CD14-positive monocyte (primary cell): ENCODE data around the gene NUDT1. TPM values are rescaled to one million over a fixed set of nuclear protein-coding genes. Genes with fewer than 3 reads are reported as not detected.

Experiments used
- DNase-seq, 3 donors: peaks; one replicate each; pipeline ENCODE4 v3.0.0-alpha.2; 2011 to 2022
- H2AFZ ChIP-seq: 2 replicates; pipeline ENCODE4 v1.6.0; 2012; ENCODE audit warnings: mild to moderate bottlenecking, low read depth, low read length, inconsistent platforms; ENCODE audit not compliant: insufficient read depth, poor library complexity, severe bottlenecking
- H3K27ac ChIP-seq, 2 donors: 1 replicate in 1 of 2; 2 replicates in 1 of 2; pipeline ENCODE4 v1.5.1; 2012 to 2013; ENCODE audit warnings: low read length in 2 of 2, control low read depth in 1 of 2, inconsistent platforms in 1 of 2, low read depth in 1 of 2, mild to moderate bottlenecking in 1 of 2
- H3K27me3 ChIP-seq, 2 donors: one replicate each; pipeline versions ENCODE4 v1.6.0 to v1.6.1; 2011 to 2013; ENCODE audit warnings: low read length in 2 of 2; ENCODE audit not compliant: control insufficient read depth in 2 of 2, insufficient read depth in 2 of 2
- H3K36me3 ChIP-seq, 2 donors: replicated peaks in 1 of 2; 1 replicate in 1 of 2; 2 replicates in 1 of 2; pipeline versions ENCODE4 v1.5.1 to v1.6.1; 2012 to 2013; ENCODE audit warnings: low read length in 2 of 2, control low read depth in 1 of 2, inconsistent platforms in 1 of 2, mild to moderate bottlenecking in 1 of 2; ENCODE audit not compliant: insufficient read depth in 2 of 2, control insufficient read depth in 1 of 2
- H3K4me1 ChIP-seq, 2 donors: 1 replicate in 1 of 2; 2 replicates in 1 of 2; pipeline versions ENCODE4 v1.5.1 to v1.6.1; 2012 to 2013; ENCODE audit warnings: low read length in 2 of 2, control low read depth in 1 of 2, inconsistent platforms in 1 of 2, mild to moderate bottlenecking in 1 of 2, moderate library complexity in 1 of 2; ENCODE audit not compliant: insufficient read depth in 2 of 2, control insufficient read depth in 1 of 2
- H3K4me2 ChIP-seq: replicated peaks from 2 replicates; pipeline ENCODE3; 2012; ENCODE audit warnings: low read length, moderate library complexity, mild to moderate bottlenecking; ENCODE audit not compliant: poor library complexity, severe bottlenecking; ENCODE audit errors: extremely low read depth
- H3K4me3 ChIP-seq, 3 experiments: fragments of 200-600 bp in 1 of 3; sonication (generic) in 1 of 3; replicated peaks in 1 of 3; 1 replicate in 2 of 3; 2 replicates in 1 of 3; pipeline ENCODE4 v1.5.1; 2011 to 2013; ENCODE audit warnings: low read length in 3 of 3, mild to moderate bottlenecking in 3 of 3, control low read depth in 2 of 3, low read depth in 2 of 3, inconsistent platforms in 1 of 3, moderate library complexity in 1 of 3
- H3K79me2 ChIP-seq: 2 replicates; pipeline ENCODE4 v1.6.0; 2012; ENCODE audit warnings: mild to moderate bottlenecking, control low read depth, inconsistent platforms, low read length, moderate library complexity; ENCODE audit not compliant: insufficient read depth
- H3K9ac ChIP-seq: 2 replicates; pipeline ENCODE4 v1.6.0; 2017; ENCODE audit warnings: low read length, mild to moderate bottlenecking; ENCODE audit not compliant: insufficient read depth, poor library complexity, severe bottlenecking
- H3K9me3 ChIP-seq, 2 donors: replicated peaks in 1 of 2; 1 replicate in 1 of 2; 2 replicates in 1 of 2; pipeline versions ENCODE4 v1.5.1 to v1.6.1; 2012 to 2013; ENCODE audit warnings: low read length in 2 of 2, control low read depth in 1 of 2; ENCODE audit not compliant: control insufficient read depth in 1 of 2, insufficient read depth in 1 of 2
- H4K20me1 ChIP-seq: 2 replicates; pipeline ENCODE4 v1.6.0; 2012; ENCODE audit warnings: mild to moderate bottlenecking, low read length, control low read depth, moderate library complexity; ENCODE audit not compliant: insufficient read depth
- H3K27ac Mint-ChIP-seq, 7 donors: one replicate each; pipeline ENCODE4 v1.8.0; 2020; ENCODE audit warnings: mild to moderate bottlenecking in 7 of 7, mixed read lengths in 7 of 7, moderate library complexity in 6 of 7, inconsistent platforms in 2 of 7
- H3K27me3 Mint-ChIP-seq, 3 donors: one replicate each; pipeline ENCODE4 v1.8.0; 2021 to 2022; ENCODE audit warnings: low read depth in 3 of 3, mild to moderate bottlenecking in 3 of 3, mixed read lengths in 3 of 3, moderate library complexity in 3 of 3, inconsistent platforms in 1 of 3
- H3K36me3 Mint-ChIP-seq, 2 donors: one replicate each; pipeline ENCODE4 v1.8.0; 2020; ENCODE audit warnings: mixed read lengths in 2 of 2, inconsistent platforms in 1 of 2, mild to moderate bottlenecking in 1 of 2
- H3K4me1 Mint-ChIP-seq: one replicate; pipeline ENCODE4 v1.8.0; 2020; ENCODE audit warnings: mild to moderate bottlenecking, mixed read lengths
- H3K4me3 Mint-ChIP-seq, 2 donors: one replicate each; pipeline ENCODE4 v1.8.0; 2020; ENCODE audit warnings: mild to moderate bottlenecking in 2 of 2, mixed read lengths in 2 of 2, moderate library complexity in 1 of 2
- H3K9me3 Mint-ChIP-seq, 7 donors: one replicate each; pipeline ENCODE4 v1.8.0; 2020 to 2022; ENCODE audit warnings: mixed read lengths in 7 of 7, mild to moderate bottlenecking in 6 of 7, moderate library complexity in 6 of 7, inconsistent platforms in 2 of 7
- WGBS: methylation state at CpG from one replicate; pipeline ENCODE4 v1.1.5; 2013; ENCODE audit warnings: missing lambda C conversion rate; ENCODE audit not compliant: insufficient coverage; 5-methylcytosine and 5-hydroxymethylcytosine counted together
- intact Hi-C, 2 donors: fragments of 100-400 bp; cut with micrococcal nuclease; formaldehyde crosslinking; loops; one replicate each; pipeline versions ENCODE4 v1.15.0 to v1.15.1; 2023
- polyA plus RNA-seq, 3 donors: library from polyadenylated mRNA; depleted of rRNA in 1 of 3; unstranded in 2 of 3; stranded (reverse) in 1 of 3; fragments of 300-500 nt in 2 of 3; fragments of >200 nt in 1 of 3; fragmentation: Illumina TruSeq in 2 of 3; gene quantifications; 1 replicate in 2 of 3; 2 replicates in 1 of 3; pipeline ENCODE4 v1.2.3, GENCODE V29; 2012 to 2021
- TF ChIP-seq, protein P1 (sequence below): fragments of 200-600 bp; IDR thresholded peaks from one replicate; pipeline ENCODE4 v1.8.0; 2022; ENCODE audit warnings: antibody characterized with exemption, mild to moderate bottlenecking

NUDT1 gene
- polyA plus RNA-seq, 3 donors = 19.6 to 42.6 (median 40.8) TPM

DNA sequence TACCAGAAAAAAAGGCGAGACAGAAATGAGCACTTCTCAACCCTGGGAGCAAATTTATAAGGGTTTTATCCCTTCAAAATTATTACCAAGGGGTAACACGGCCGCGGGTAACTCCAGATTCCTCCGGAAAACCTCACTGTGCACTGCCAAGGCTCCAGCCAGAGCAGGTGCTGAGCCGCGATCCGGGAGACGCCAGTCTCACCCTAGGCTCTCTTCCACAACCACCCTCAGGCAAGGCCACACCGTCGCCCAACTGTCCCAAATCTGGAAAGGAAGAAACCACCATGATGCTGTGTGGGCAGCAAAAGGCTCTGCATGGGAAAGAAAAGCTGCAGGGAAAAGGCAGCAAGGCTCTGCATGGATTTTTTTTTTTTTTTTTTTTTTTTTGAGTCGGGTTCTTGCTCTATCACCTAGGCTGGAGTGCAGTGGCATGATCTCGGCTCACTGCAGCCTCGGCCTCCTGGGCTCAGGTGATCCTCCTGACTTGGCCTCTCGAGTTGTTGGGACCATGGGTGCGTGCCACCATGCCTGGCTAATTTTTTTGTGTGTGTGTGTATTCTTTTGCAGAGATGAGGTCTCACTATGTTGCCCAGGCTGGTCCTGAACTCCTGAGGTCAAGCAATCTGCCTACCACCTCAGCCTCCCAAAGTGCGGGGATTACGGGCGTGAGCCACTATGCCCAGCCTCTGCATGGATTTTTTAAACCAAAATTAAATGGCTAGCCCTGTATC is 48.3 kb upstream of the NUDT1 start:
- Mint-ChIP-seq H3K36me3 (peaks cover 68 to 87% of the 10 kb centered on the region in 2 donors), H3K9me3 (peaks cover 11 to 26% (median 18%) of the 10 kb centered on the region in 7 donors), H3K4me3 (no peak overlapping the region), H3K27ac (no peak overlapping the region), H3K4me1 (no peaks in the 10 kb centered on the region), H3K27me3 (peaks cover 0 to 2% (median 1%) of the 10 kb centered on the region in 3 donors)
- Histone ChIP-seq H3K27me3 (no peaks in the 10 kb centered on the region), H3K4me3 (no peak overlapping the region), H3K4me1 (no peaks in the 10 kb centered on the region), H3K27ac (no peak overlapping the region), H4K20me1 (no peaks in the 10 kb centered on the region), H2AFZ (no peak overlapping the region), H3K9ac (no peak overlapping the region), H3K9me3 (peaks cover 13 to 14% of the 10 kb centered on the region in 2 donors), H3K4me2 (no peak overlapping the region), H3K79me2 (no peaks in the 10 kb centered on the region), H3K36me3 (peaks cover 39 to 80% of the 10 kb centered on the region in 2 donors)
- TF ChIP-seq, protein P1, sequence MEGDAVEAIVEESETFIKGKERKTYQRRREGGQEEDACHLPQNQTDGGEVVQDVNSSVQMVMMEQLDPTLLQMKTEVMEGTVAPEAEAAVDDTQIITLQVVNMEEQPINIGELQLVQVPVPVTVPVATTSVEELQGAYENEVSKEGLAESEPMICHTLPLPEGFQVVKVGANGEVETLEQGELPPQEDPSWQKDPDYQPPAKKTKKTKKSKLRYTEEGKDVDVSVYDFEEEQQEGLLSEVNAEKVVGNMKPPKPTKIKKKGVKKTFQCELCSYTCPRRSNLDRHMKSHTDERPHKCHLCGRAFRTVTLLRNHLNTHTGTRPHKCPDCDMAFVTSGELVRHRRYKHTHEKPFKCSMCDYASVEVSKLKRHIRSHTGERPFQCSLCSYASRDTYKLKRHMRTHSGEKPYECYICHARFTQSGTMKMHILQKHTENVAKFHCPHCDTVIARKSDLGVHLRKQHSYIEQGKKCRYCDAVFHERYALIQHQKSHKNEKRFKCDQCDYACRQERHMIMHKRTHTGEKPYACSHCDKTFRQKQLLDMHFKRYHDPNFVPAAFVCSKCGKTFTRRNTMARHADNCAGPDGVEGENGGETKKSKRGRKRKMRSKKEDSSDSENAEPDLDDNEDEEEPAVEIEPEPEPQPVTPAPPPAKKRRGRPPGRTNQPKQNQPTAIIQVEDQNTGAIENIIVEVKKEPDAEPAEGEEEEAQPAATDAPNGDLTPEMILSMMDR = no peak
- 97% methylated on average over 11 of the region's 19 CpGs for WGBS
- no peak for DNase-seq
- intact Hi-C loops = no loop called here

DNA sequence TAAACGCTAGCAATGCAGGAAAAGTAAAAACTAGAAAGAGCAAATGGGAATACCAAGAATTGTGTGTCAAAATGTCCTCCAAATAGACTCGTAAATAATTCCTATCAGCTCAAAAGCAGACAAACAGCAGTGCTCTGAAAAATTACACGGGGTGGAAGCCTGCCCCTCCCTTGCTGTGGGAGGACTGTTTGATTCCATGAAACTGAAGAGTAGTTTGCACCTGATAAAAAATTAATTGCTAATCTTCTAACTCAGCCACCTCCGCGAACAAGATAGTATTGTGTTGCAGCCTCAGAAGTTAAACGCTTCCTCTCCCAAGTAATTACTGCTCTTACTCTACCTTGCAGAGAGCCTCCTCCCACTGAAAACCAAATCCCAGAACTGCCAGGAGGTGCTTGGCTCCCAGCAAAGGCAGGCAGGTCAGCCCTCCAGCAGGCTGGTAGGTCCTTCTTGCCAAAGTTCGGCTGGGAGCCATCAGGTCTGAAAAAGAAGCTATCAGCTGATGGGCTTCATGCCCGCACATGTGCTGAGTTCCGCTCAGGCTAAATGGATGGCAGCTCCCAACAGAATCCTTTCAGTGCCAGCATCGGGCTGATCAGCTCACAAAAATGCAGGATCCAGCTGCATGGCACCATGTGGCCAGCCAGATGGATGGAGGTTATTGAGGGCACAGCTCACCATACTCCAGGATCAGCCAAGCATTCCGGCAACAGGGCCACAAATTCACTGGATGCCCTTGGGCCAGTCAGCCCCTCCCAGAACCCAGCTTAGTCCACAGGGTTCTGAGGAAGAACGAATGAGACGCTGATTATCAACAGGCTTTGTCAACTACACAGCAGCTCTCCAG is 46.4 kb upstream of the NUDT1 start:
- intact Hi-C loops = no loop called here
- Mint-ChIP-seq H3K9me3 (peaks cover 11 to 27% (median 15%) of the 10 kb centered on the region in 7 donors), H3K4me1 (no peaks in the 10 kb centered on the region), H3K4me3 (no peak overlapping the region), H3K27ac (peak overlapping the region in 2 of 7 donors; percentile 37 to 59), H3K27me3 (peaks cover 0 to 1% (median 0%) of the 10 kb centered on the region in 3 donors), H3K36me3 (peaks cover 68 to 87% of the 10 kb centered on the region in 2 donors)
- no peaks in the 10 kb centered on the region for H3K4me1 ChIP-seq
- H3K27me3 ChIP-seq = no peaks in the 10 kb centered on the region
- H3K27ac ChIP-seq = no peak overlapping the region
- no peaks in the 10 kb centered on the region for H4K20me1 ChIP-seq
- TF ChIP-seq, protein P1 = no peak
- no peak overlapping the region for H2AFZ ChIP-seq
- no peaks in the 10 kb centered on the region for H3K79me2 ChIP-seq
- H3K9me3 ChIP-seq = peaks cover 13 to 14% of the 10 kb centered on the region in 2 donors
- peaks cover 58 to 84% of the 10 kb centered on the region in 2 donors for H3K36me3 ChIP-seq
- no peak for DNase-seq
- H3K4me2 ChIP-seq = no peak overlapping the region
- H3K9ac ChIP-seq = no peak overlapping the region
- no peak overlapping the region for H3K4me3 ChIP-seq
- WGBS = 95% methylated on average over 10 of the region's 13 CpGs
